K562 (cell line): ENCODE results near the gene NELFA. TPM values are rescaled to one million over a fixed set of nuclear protein-coding genes. Genes with fewer than 3 reads are reported as not detected.

Source experiments
- ATAC-seq: fragments of 200-7000 bp; cut with Tn5 transposase; 3 replicates; pipeline ENCODE4 v1.9.1; 2020; ENCODE audit warnings: moderate library complexity
- BruUV-seq: library from RNA; stranded (reverse); fragments of 400-500 nt; replicated peaks from 2 replicates; lab custom pipeline; 2021; lab: Mats Ljungman, UMichigan
- CTCF ChIA-PET: fragments of 300-600 bp; formaldehyde crosslinking; extraction: SDS; loops from one replicate; lab custom pipeline; 2021; ENCODE audit warnings: low intra/inter-chr PET ratio; lab: Yijun Ruan, JAX
- POLR2A ChIA-PET: fragments of 300-600, 350-650 bp; sonication (Branson Sonifier 250); formaldehyde crosslinking; extraction: SDS; loops from one replicate; lab custom pipeline; 2021; ENCODE audit warnings: antibody characterized with exemption, inconsistent platforms; lab: Yijun Ruan, JAX
- DNase-seq, 4 experiments: peaks; one replicate each; pipeline versions ENCODE4 v3.0.0 to v3.0.0-alpha.2; 2011 to 2018; ENCODE audit warnings: low spot score in 3 of 4, mixed read lengths in 3 of 4; ENCODE audit errors: extremely low read depth in 1 of 4
- FAIRE-seq: peaks from 2 replicates; lab custom pipeline; 2011; peaks lifted over from hg19 to GRCh38; lab: Jason Lieb, UNC
- H2AFZ ChIP-seq: 2 replicates; pipeline ENCODE4 v1.6.0; 2011; ENCODE audit warnings: low read depth, low read length, control low read depth, inconsistent platforms
- H3K27ac ChIP-seq: fragments of 200-600 bp; 3 replicates; pipeline ENCODE4 v1.8.0; 2011; ENCODE audit warnings: low read depth, mild to moderate bottlenecking, control low read depth, inconsistent platforms, low read length, moderate library complexity, mixed read lengths; ENCODE audit errors: extremely low read depth
- H3K27me3 ChIP-seq, 2 experiments: fragments of 300-600 bp in 1 of 2; 2 replicates in 1 of 2; 3 replicates in 1 of 2; pipeline versions ENCODE4 v1.6.0 to v1.8.0; 2011; ENCODE audit warnings: inconsistent platforms in 2 of 2, low read length in 2 of 2, mild to moderate bottlenecking in 1 of 2, mixed read lengths in 1 of 2, moderate library complexity in 1 of 2; ENCODE audit not compliant: control insufficient read depth in 2 of 2, insufficient read depth in 2 of 2
- H3K36me3 ChIP-seq: fragments of 300-600 bp; 3 replicates; pipeline ENCODE4 v1.8.0; 2011; ENCODE audit warnings: mild to moderate bottlenecking, low read length, inconsistent platforms; ENCODE audit not compliant: control insufficient read depth, insufficient read depth
- H3K4me1 ChIP-seq, 2 experiments: fragments of 200-600 bp in 1 of 2; replicated peaks in 1 of 2; 2 replicates in 1 of 2; 3 replicates in 1 of 2; pipeline versions ENCODE4 v1.5.1 to v1.8.0; 2011; ENCODE audit warnings: inconsistent platforms in 2 of 2, low read length in 2 of 2, mild to moderate bottlenecking in 1 of 2, mixed read lengths in 1 of 2, moderate library complexity in 1 of 2; ENCODE audit not compliant: control insufficient read depth in 2 of 2, insufficient read depth in 2 of 2
- H3K4me2 ChIP-seq: 2 replicates; pipeline ENCODE4 v1.6.1; 2011; ENCODE audit warnings: low read length, control low read depth, inconsistent platforms, mixed read lengths; ENCODE audit not compliant: insufficient read depth
- H3K4me3 ChIP-seq: fragments of 200-600 bp; sonication (generic), shearing (Covaris generic); 2 replicates; pipeline ENCODE4 v1.5.1; 2016; ENCODE audit warnings: control low read depth, inconsistent platforms
- H3K79me2 ChIP-seq: fragments of 200-600 bp; 3 replicates; pipeline ENCODE4 v1.8.0; 2011; ENCODE audit warnings: low read length, inconsistent platforms; ENCODE audit not compliant: control insufficient read depth, insufficient read depth
- H3K9ac ChIP-seq, 2 experiments: 2 replicates each; pipeline versions ENCODE4 v1.6.0 to v1.6.1; 2011; ENCODE audit warnings: low read depth in 2 of 2, low read length in 2 of 2, control low read depth in 1 of 2, inconsistent platforms in 1 of 2, mild to moderate bottlenecking in 1 of 2, mixed read lengths in 1 of 2; ENCODE audit not compliant: insufficient read depth in 1 of 2
- H3K9me1 ChIP-seq: one replicate; pipeline ENCODE4 v1.6.0; 2011; ENCODE audit warnings: inconsistent platforms, mild to moderate bottlenecking, low read length, moderate library complexity; ENCODE audit not compliant: control insufficient read depth, insufficient read depth
- H3K9me3 ChIP-seq: replicated peaks from 2 replicates; pipeline ENCODE4 v1.5.1; 2011; ENCODE audit warnings: low read depth, low read length, inconsistent platforms; ENCODE audit not compliant: control insufficient read depth, insufficient read depth
- H4K20me1 ChIP-seq: replicated peaks from 2 replicates; pipeline ENCODE4 v1.6.1; 2011; ENCODE audit warnings: low read length, inconsistent platforms, mixed read lengths; ENCODE audit not compliant: control insufficient read depth, insufficient read depth
- CREB1 ChIP-seq, 2 experiments: sonication (generic) in 1 of 2; formaldehyde crosslinking in 1 of 2; IDR thresholded peaks; 2 replicates each; pipeline versions ENCODE4 v1.6.1 to v1.8.0; 2012 to 2022; ENCODE audit warnings: inconsistent platforms in 1 of 2, mild to moderate bottlenecking in 1 of 2, missing genetic modification reagents in 1 of 2, moderate library complexity in 1 of 2
- FOSL1 ChIP-seq: fragments of 200-800 bp; sonication (Bioruptor generic); conservative IDR thresholded peaks from 2 replicates; pipeline ENCODE4 v1.6.1; 2016; ENCODE audit warnings: missing genetic modification characterization, missing compliant biosample characterization
- JUN ChIP-seq, 2 experiments: sonication (generic) in 1 of 2; formaldehyde crosslinking in 1 of 2; IDR thresholded peaks; 2 replicates each; pipeline versions ENCODE4 v1.6.1 to v1.8.0; 2012 to 2022; ENCODE audit warnings: borderline replicate concordance in 2 of 2, mild to moderate bottlenecking in 2 of 2, improper control_type of control experiment in 1 of 2, low read depth in 1 of 2, low read length in 1 of 2, missing genetic modification reagents in 1 of 2
- WGBS: fragments of 100-300 bp; shearing (Covaris generic); methylation state at CpG from one replicate; pipeline ENCODE4 v1.1.6; 2016; ENCODE audit warnings: low coverage, mixed read lengths; ENCODE audit not compliant: insufficient coverage; ENCODE audit errors: missing lambda C conversion rate; 5-methylcytosine and 5-hydroxymethylcytosine counted together
- in situ Hi-C: fragments of 300-500 bp; cut with MboI; formaldehyde crosslinking; loops from 4 replicates; pipeline ENCODE4 v1.15.0; 2018; ENCODE audit warnings: inconsistent platforms, mixed read lengths
- intact Hi-C: fragments of 100-400 bp; cut with micrococcal nuclease; formaldehyde crosslinking; loops from 2 replicates; pipeline ENCODE4 v1.14.2; 2022
- polyA plus RNA-seq, 8 experiments: library from polyadenylated mRNA; depleted of rRNA in 4 of 8; stranded (reverse) in 5 of 8; unstranded in 3 of 8; fragments of >200 nt; fragmentation: Nextera tagmentation in 2 of 8; fragmentation: Illumina TruSeq in 1 of 8; extraction: Ambion mirVana in 2 of 8; extraction: Trizol in 1 of 8; gene quantifications; 2 replicates each; pipeline versions ENCODE4 v1.2.1 to v1.2.3, GENCODE V29; 2011 to 2014; ENCODE audit warnings: inconsistent platforms in 1 of 8, missing spikeins in 1 of 8
- total RNA-seq, 7 experiments: library from RNA; depleted of rRNA in 6 of 7; stranded (reverse); fragments of >200 nt in 6 of 7; fragmentation: Illumina TruSeq in 2 of 7; extraction: Trizol in 2 of 7; gene quantifications; 2 replicates each; pipeline versions ENCODE4 v1.2.1 to v1.2.3, GENCODE V29; 2011 to 2021; ENCODE audit warnings: low replicate concordance in 1 of 7

The NELFA gene
- total and polyA plus RNA-seq, 9 of the 15 experiments (the other 6 are each of a cell fraction or from before 2014, with no cell fraction given): 0.76 to 59.6 (median 14.8) TPM

DNA sequence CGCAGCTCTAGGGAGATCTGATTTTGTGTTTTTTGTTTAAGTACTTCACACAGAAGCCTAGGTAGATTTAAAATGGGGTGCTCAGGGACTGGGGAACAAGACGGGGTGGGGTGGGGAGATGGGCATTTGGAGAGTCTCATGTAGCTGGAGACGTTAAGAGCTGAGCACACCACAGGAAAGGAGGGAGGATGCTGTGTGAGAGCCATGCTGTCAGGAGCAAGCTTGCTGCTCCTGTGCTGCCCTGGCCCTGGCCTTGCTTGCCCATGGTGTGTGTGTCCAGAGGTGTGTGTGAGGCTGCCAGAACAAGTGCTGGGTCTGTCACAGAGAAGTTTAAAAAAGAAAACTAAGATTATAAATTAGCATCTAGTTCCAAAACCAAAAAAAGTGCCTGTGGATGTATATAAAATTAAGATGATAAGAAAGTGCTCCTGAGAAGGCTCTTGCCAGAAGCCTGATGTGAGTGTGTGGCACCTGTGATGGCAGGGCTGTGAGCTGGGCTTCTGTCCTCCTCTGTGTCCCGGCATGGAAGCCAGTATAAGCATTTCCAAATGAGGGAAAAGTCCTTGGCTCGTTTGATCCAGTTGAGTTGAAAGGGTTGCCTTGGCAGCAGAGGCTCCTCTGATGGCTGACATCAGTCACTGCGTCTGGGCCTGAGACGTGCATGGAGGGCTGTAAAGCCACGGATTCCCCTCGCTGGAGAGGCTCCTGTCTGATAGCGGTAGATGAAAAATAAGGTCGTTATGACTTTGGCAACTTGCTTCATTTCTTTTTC, 63.5 kb downstream of the NELFA start:
- no peak for DNase-seq
- H3K4me1 ChIP-seq: no peaks in the 10 kb centered on the region
- H3K4me2 ChIP-seq: no peak overlapping the region
- H3K36me3 ChIP-seq: peaks cover 87% of the 10 kb centered on the region
- no peak for FAIRE-seq
- no peaks in the 10 kb centered on the region for H3K27me3 ChIP-seq
- H3K9ac ChIP-seq: no peak overlapping the region
- peaks cover 4% of the 10 kb centered on the region; the same call in 1 of the 2 replicates for H4K20me1 ChIP-seq
- no peak overlapping the region for H3K4me3 ChIP-seq
- no peaks in the 10 kb centered on the region for H3K9me3 ChIP-seq
- H2AFZ ChIP-seq: no peak overlapping the region
- no TSS peak for BruUV-seq
- no peaks in the 10 kb centered on the region; the same call in 2 of the 3 replicates for H3K79me2 ChIP-seq
- CTCF ChIA-PET: no interaction called here
- POLR2A ChIA-PET: interaction anchor here (1.0 to 1.6 kb wide), 4 partner anchors 9 to 14 kb away, joined by 3 to 4 read pairs (median 3); no protein-coding TSS in a partner anchor
- no peak overlapping the region for H3K27ac ChIP-seq
- no peak for ATAC-seq
- in situ Hi-C loops: no loop called here
- WGBS: 80% methylated on average over 10 of the region's 11 CpGs
- no peak for TF ChIP-seq FOSL1 (tag)
- TF ChIP-seq CREB1 (IDR thresholded peaks at IDR 0.05): no peak
- no peak for TF ChIP-seq CREB1 (CRISPR knock-in tag; IDR thresholded peaks at IDR 0.05)
- no peak for TF ChIP-seq JUN (IDR thresholded peaks at IDR 0.05; ENCODE audit: borderline replicate concordance, low read depth, low read length)
- TF ChIP-seq JUN (CRISPR knock-in tag; IDR thresholded peaks at IDR 0.05; ENCODE audit: borderline replicate concordance): no peak
- TF ChIP-seq, all 486 proteins: peak for 0
- intact Hi-C loops: no loop called here
- H3K9me1 ChIP-seq: no peaks in the 10 kb centered on the region
